ENCODE results near the gene GRIK4. TPM values are rescaled to one million over a fixed set of nuclear protein-coding genes. Genes with fewer than 3 reads are reported as not detected.

Gene GRIK4
- polyA plus RNA-seq, 1 donor from 2014 or later, result 3.4 TPM

DNA sequence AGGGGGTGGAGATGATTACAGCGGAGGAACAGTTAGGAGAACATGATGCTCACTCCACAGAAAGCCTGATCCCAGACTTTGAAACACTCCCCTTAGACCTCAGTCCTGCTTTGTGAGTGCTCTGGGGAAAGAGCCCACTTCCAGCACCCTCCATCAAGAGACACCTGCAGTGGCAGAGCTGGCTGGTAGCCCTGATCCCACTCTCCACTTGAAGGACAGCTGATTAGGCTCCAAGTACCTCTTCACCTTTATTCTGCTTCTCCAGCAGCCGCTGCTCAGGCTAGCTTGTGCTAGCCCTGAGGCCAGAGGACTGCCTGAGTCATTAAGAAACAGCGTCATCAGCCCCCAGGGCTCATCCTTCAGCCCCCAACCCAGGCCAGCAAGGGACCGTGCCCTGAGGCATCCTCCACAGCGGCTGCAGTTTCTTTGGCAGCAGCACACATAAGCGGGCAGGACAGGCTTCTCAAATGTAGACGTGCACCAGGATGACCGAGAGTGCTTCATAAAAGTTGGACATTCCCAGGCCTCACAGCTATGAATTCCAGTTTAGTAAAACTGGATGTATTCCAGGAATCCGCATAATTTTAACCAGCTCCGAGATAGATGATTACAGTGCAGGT is 366.3 kb downstream of the GRIK4 start:
- H4K20me1 ChIP-seq (ENCODE audit: insufficient read depth), result no peaks in the 10 kb centered on the region
- H3K9me2 ChIP-seq (ENCODE audit: insufficient read depth, low read length), result no peaks in the 10 kb centered on the region
- no peaks in the 10 kb centered on the region for H3K27me3 ChIP-seq (ENCODE audit: insufficient read depth, low read depth, low read length)
- no peak overlapping the region for H3K27ac ChIP-seq (ENCODE audit: low read length)
- TF ChIP-seq RAD21 (conservative IDR thresholded peaks at IDR 0.05) (no peak), EZH2 (IDR thresholded peaks at IDR 0.05; ENCODE audit: borderline replicate concordance, insufficient read depth, low read length, poor library complexity, severe bottlenecking) (no peak), SMC3 (conservative IDR thresholded peaks at IDR 0.05; ENCODE audit: poor library complexity) (no peak), EP300 (conservative IDR thresholded peaks at IDR 0.05; ENCODE audit: poor library complexity, severe bottlenecking) (no peak), TAF1 (IDR thresholded peaks at IDR 0.05; ENCODE audit: low read depth) (no peak), CTCF (IDR thresholded peaks at IDR 0.05; ENCODE audit: poor library complexity, severe bottlenecking) (no peak), MXI1 (conservative IDR thresholded peaks at IDR 0.05; ENCODE audit: poor library complexity, severe bottlenecking) (no peak), POLR2AphosphoS5 (IDR thresholded peaks at IDR 0.05) (no peak)
- TF ChIP-seq, protein P1, sequence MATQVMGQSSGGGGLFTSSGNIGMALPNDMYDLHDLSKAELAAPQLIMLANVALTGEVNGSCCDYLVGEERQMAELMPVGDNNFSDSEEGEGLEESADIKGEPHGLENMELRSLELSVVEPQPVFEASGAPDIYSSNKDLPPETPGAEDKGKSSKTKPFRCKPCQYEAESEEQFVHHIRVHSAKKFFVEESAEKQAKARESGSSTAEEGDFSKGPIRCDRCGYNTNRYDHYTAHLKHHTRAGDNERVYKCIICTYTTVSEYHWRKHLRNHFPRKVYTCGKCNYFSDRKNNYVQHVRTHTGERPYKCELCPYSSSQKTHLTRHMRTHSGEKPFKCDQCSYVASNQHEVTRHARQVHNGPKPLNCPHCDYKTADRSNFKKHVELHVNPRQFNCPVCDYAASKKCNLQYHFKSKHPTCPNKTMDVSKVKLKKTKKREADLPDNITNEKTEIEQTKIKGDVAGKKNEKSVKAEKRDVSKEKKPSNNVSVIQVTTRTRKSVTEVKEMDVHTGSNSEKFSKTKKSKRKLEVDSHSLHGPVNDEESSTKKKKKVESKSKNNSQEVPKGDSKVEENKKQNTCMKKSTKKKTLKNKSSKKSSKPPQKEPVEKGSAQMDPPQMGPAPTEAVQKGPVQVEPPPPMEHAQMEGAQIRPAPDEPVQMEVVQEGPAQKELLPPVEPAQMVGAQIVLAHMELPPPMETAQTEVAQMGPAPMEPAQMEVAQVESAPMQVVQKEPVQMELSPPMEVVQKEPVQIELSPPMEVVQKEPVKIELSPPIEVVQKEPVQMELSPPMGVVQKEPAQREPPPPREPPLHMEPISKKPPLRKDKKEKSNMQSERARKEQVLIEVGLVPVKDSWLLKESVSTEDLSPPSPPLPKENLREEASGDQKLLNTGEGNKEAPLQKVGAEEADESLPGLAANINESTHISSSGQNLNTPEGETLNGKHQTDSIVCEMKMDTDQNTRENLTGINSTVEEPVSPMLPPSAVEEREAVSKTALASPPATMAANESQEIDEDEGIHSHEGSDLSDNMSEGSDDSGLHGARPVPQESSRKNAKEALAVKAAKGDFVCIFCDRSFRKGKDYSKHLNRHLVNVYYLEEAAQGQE (IDR thresholded peaks at IDR 0.05; ENCODE audit: borderline replicate concordance), result no peak
- no peaks in the 10 kb centered on the region for H3K79me2 ChIP-seq (replicated peaks; ENCODE audit: insufficient read depth, low read length)
- no peak overlapping the region for H3K9ac ChIP-seq (ENCODE audit: low read length)
- no peak overlapping the region for H3K4me3 ChIP-seq (ENCODE audit: low read length)
- no peaks in the 10 kb centered on the region for H3F3A ChIP-seq (ENCODE audit: insufficient read depth, low read length, poor library complexity, severe bottlenecking)
- H3K9me3 ChIP-seq (ENCODE audit: low read length), result no peaks in the 10 kb centered on the region
- H3K4me2 ChIP-seq (ENCODE audit: low read length), result no peak overlapping the region
- H3K36me3 ChIP-seq (ENCODE audit: insufficient read depth, low read length), result no peaks in the 10 kb centered on the region
- no peak overlapping the region for H2AFZ ChIP-seq (ENCODE audit: low read depth, low read length)

GRCh38 chr11:120878781-120879180 is 367.2 kb downstream of the GRIK4 start:
- H3K4me2 ChIP-seq (ENCODE audit: low read length), result no peak overlapping the region
- no peak for TF ChIP-seq MXI1 (conservative IDR thresholded peaks at IDR 0.05; ENCODE audit: poor library complexity, severe bottlenecking)
- TF ChIP-seq EP300 (conservative IDR thresholded peaks at IDR 0.05; ENCODE audit: poor library complexity, severe bottlenecking), result no peak
- TF ChIP-seq RAD21 (conservative IDR thresholded peaks at IDR 0.05), result no peak
- TF ChIP-seq, protein P1 (IDR thresholded peaks at IDR 0.05; ENCODE audit: borderline replicate concordance), result no peak
- TF ChIP-seq CTCF (IDR thresholded peaks at IDR 0.05; ENCODE audit: poor library complexity, severe bottlenecking), result no peak
- TF ChIP-seq SMC3 (conservative IDR thresholded peaks at IDR 0.05; ENCODE audit: poor library complexity), result no peak
- no peak for TF ChIP-seq POLR2AphosphoS5 (IDR thresholded peaks at IDR 0.05)
- TF ChIP-seq TAF1 (IDR thresholded peaks at IDR 0.05; ENCODE audit: low read depth), result no peak
- no peak for TF ChIP-seq EZH2 (IDR thresholded peaks at IDR 0.05; ENCODE audit: borderline replicate concordance, insufficient read depth, low read length, poor library complexity, severe bottlenecking)
- H3K4me3 ChIP-seq (ENCODE audit: low read length), result no peak overlapping the region
- no peak overlapping the region for H3K9ac ChIP-seq (ENCODE audit: low read length)
- no peak overlapping the region for H2AFZ ChIP-seq (ENCODE audit: low read depth, low read length)
- H3F3A ChIP-seq (ENCODE audit: insufficient read depth, low read length, poor library complexity, severe bottlenecking), result no peaks in the 10 kb centered on the region
- no peaks in the 10 kb centered on the region for H3K36me3 ChIP-seq (ENCODE audit: insufficient read depth, low read length)
- H3K27ac ChIP-seq (ENCODE audit: low read length), result no peak overlapping the region
- no peaks in the 10 kb centered on the region for H3K79me2 ChIP-seq (replicated peaks; ENCODE audit: insufficient read depth, low read length)
- no peaks in the 10 kb centered on the region for H3K27me3 ChIP-seq (ENCODE audit: insufficient read depth, low read depth, low read length)
- no peaks in the 10 kb centered on the region for H4K20me1 ChIP-seq (ENCODE audit: insufficient read depth)
- no peaks in the 10 kb centered on the region for H3K9me3 ChIP-seq (ENCODE audit: low read length)
- H3K9me2 ChIP-seq (ENCODE audit: insufficient read depth, low read length), result no peaks in the 10 kb centered on the region

Measured in neural cell (in vitro differentiated cells).